ENCODE measurements around the gene TMEM150B. TPM values are rescaled to one million over a fixed set of nuclear protein-coding genes. Genes with fewer than 3 reads are reported as not detected.

TMEM150B gene
- total RNA-seq, 2 experiments from 2014 or later, result not detected

GRCh38 chr19:55345101-55345817 lies 20.1 kb upstream of the TMEM150B start:
- H3K36me3 ChIP-seq (ENCODE audit: insufficient read depth, low read length), result no peaks in the 10 kb centered on the region
- peaks cover 15% of the 10 kb centered on the region for H3K4me1 ChIP-seq (ENCODE audit: insufficient read depth, low read length, poor library complexity, severe bottlenecking)
- H3K27ac ChIP-seq (ENCODE audit: low read depth, low read length, poor library complexity, severe bottlenecking), result no peak overlapping the region
- no peaks in the 10 kb centered on the region for H3K9me3 ChIP-seq (ENCODE audit: low read length)
- TF ChIP-seq EZH2phosphoT487 (IDR thresholded peaks at IDR 0.05; ENCODE audit: borderline replicate concordance, low read depth, low read length) (no peak), CTCF (conservative IDR thresholded peaks at IDR 0.05; ENCODE audit: low read length) (no peak)
- CTCF ChIA-PET (ENCODE audit: unreplicated experiment), result no interaction called here
- H4K20me1 ChIP-seq (ENCODE audit: insufficient read depth, low read length), result no peaks in the 10 kb centered on the region
- intact Hi-C loops (cut with micrococcal nuclease; ENCODE audit: unreplicated experiment), result no loop called here
- POLR2A ChIA-PET, result no interaction called here
- H3K4me3 ChIP-seq (ENCODE audit: low read depth, low read length, poor library complexity, severe bottlenecking), result no peak overlapping the region
- no TSS peak for BruUV-seq (replicated peaks)
- H3K79me2 ChIP-seq (ENCODE audit: insufficient read depth, low read depth, low read length), result no peaks in the 10 kb centered on the region
- no peak for DNase-seq (ENCODE audit: low spot score)
- no peaks in the 10 kb centered on the region for H3K9me2 ChIP-seq (ENCODE audit: insufficient read depth, low read length)
- H2AFZ ChIP-seq (ENCODE audit: low read length), result no peak overlapping the region
- H3K4me2 ChIP-seq (ENCODE audit: low read length), result no peak overlapping the region

- H3K4me3 ChIP-seq (ENCODE audit: low read depth, low read length, poor library complexity, severe bottlenecking), result no peak overlapping the region
- H3K27ac ChIP-seq (ENCODE audit: low read depth, low read length, poor library complexity, severe bottlenecking), result no peak overlapping the region
- TF ChIP-seq CTCF (conservative IDR thresholded peaks at IDR 0.05; ENCODE audit: low read length) (no peak), EZH2phosphoT487 (IDR thresholded peaks at IDR 0.05; ENCODE audit: borderline replicate concordance, low read depth, low read length) (no peak)
- intact Hi-C loops (cut with micrococcal nuclease; ENCODE audit: unreplicated experiment), result no loop called here
- no peak for DNase-seq (ENCODE audit: low spot score)
- H3K4me1 ChIP-seq (ENCODE audit: insufficient read depth, low read length, poor library complexity, severe bottlenecking), result peaks cover 18% of the 10 kb centered on the region
- H3K4me2 ChIP-seq (ENCODE audit: low read length), result no peak overlapping the region
- H3K79me2 ChIP-seq (ENCODE audit: insufficient read depth, low read depth, low read length), result no peaks in the 10 kb centered on the region
- CTCF ChIA-PET (ENCODE audit: unreplicated experiment), result no interaction called here
- no TSS peak for BruUV-seq (replicated peaks)
- POLR2A ChIA-PET, result interaction anchor here (0.7 kb wide), 1 partner anchor 42 kb away, joined by 3 read pairs; no protein-coding TSS in a partner anchor
- no peak overlapping the region for H2AFZ ChIP-seq (ENCODE audit: low read length)
- H3K9me3 ChIP-seq (ENCODE audit: low read length), result no peaks in the 10 kb centered on the region
- H4K20me1 ChIP-seq (ENCODE audit: insufficient read depth, low read length), result no peaks in the 10 kb centered on the region
- H3K36me3 ChIP-seq (ENCODE audit: insufficient read depth, low read length), result no peaks in the 10 kb centered on the region
- no peaks in the 10 kb centered on the region for H3K9me2 ChIP-seq (ENCODE audit: insufficient read depth, low read length)
Measured at GRCh38 chr19:55344444-55344843, 19.3 kb upstream of the TMEM150B start.
